ENCODE measurements around the gene DGKI. TPM values are rescaled to one million over a fixed set of nuclear protein-coding genes. Genes with fewer than 3 reads are reported as not detected.

DGKI gene
- total and polyA plus RNA-seq, 10 donors, result 0.03 to 1.0 (median 0.45) TPM

- DNase-seq, result no peak
- Histone ChIP-seq H3K36me3 (no peaks in the 10 kb centered on the region), H3K9me3 (no peaks in the 10 kb centered on the region), H3K27me3 (replicated peaks in 1 of 7) (peaks cover 0 to 34% (median 25%) of the 10 kb centered on the region in 7 donors), H3K27ac (no peak overlapping the region), H3K4me1 (peaks cover 6 to 16% (median 9%) of the 10 kb centered on the region in 6 donors), H3K4me3 (no peak overlapping the region)
- intact Hi-C loops (cut with DNase I; ENCODE audit: low total_unique reads), result no loop called here
- WGBS, 5 donors, result 41 to 95% (median 65%) methylated on average over 2 of the region's 2 CpGs
- TF ChIP-seq POLR2A (IDR thresholded peaks at IDR 0.05) (no peak), POLR2AphosphoS5 (IDR thresholded peaks at IDR 0.05) (no peak), CTCF (IDR thresholded peaks at IDR 0.05 in 8 of 11, conservative IDR thresholded peaks at IDR 0.05 in 3 of 11) (no peak)
These were observed 3.8 kb upstream of the DGKI start for GRCh38 chr7:137850571-137850970.

DNA sequence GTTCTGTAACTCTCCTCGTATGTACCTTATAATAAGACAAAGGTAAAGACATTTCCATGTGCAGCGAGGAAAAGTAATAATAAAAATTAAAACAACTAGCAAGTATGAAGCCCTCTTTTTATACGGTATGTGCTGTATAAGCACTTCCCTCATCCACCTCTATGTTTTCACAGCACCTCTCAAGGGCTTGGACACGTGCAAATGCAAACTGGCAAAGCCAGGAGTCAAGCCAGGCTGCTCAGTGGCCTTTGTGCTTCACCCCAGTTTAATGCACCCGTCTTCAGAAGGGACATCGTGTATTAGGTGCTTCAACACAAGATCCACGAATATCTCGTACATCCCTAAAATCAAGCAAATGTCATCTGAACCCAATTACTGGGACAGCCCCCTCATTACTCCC is 1.3 kb upstream of the DGKI start:
- H3K27ac ChIP-seq, result no peak overlapping the region
- peaks cover 0 to 57% (median 42%) of the 10 kb centered on the region in 7 donors for H3K27me3 ChIP-seq (replicated peaks in 1 of 7)
- H3K4me1 ChIP-seq, result peaks cover 6 to 16% (median 9%) of the 10 kb centered on the region in 6 donors
- no peaks in the 10 kb centered on the region for H3K9me3 ChIP-seq
- intact Hi-C loops (cut with DNase I; ENCODE audit: low total_unique reads), result no loop called here
- WGBS, 5 donors, result 72 to 80% (median 78%) methylated on average over 8 of the region's 8 CpGs
- no peaks in the 10 kb centered on the region for H3K36me3 ChIP-seq
- H3K4me3 ChIP-seq, result no peak overlapping the region
- TF ChIP-seq POLR2AphosphoS5 (IDR thresholded peaks at IDR 0.05) (no peak), POLR2A (IDR thresholded peaks at IDR 0.05) (no peak), CTCF (IDR thresholded peaks at IDR 0.05 in 8 of 11, conservative IDR thresholded peaks at IDR 0.05 in 3 of 11) (no peak)
- DNase-seq, result no peak

- H3K27me3 ChIP-seq (replicated peaks in 1 of 7), result peaks cover 0 to 61% (median 45%) of the 10 kb centered on the region in 7 donors
- H3K36me3 ChIP-seq, result no peaks in the 10 kb centered on the region
- H3K4me3 ChIP-seq, result peak overlapping the region in 5 of 8 donors; percentile 15 to 61 (median 19)
- TF ChIP-seq CTCF (IDR thresholded peaks at IDR 0.05 in 8 of 11, conservative IDR thresholded peaks at IDR 0.05 in 3 of 11), result no peak
- TF ChIP-seq POLR2A (IDR thresholded peaks at IDR 0.05), result no peak
- TF ChIP-seq POLR2AphosphoS5 (IDR thresholded peaks at IDR 0.05), result no peak
- intact Hi-C loops (cut with DNase I; ENCODE audit: low total_unique reads), result no loop called here
- no peak for DNase-seq
- WGBS, 5 donors, result 17 to 33% (median 21%) methylated on average over 18 of the region's 18 CpGs
- H3K27ac ChIP-seq, result no peak overlapping the region
- no peaks in the 10 kb centered on the region for H3K9me3 ChIP-seq
- H3K4me1 ChIP-seq, result peaks cover 6 to 16% (median 9%) of the 10 kb centered on the region in 6 donors
These were observed 835 bp upstream of the DGKI start for GRCh38 chr7:137847568-137848050.

GRCh38 chr7:137846549-137846826 is 286 bp downstream of the DGKI start:
- no peaks in the 10 kb centered on the region for H3K9me3 ChIP-seq
- no peaks in the 10 kb centered on the region for H3K36me3 ChIP-seq
- intact Hi-C loops (cut with DNase I; ENCODE audit: low total_unique reads), result no loop called here
- H3K4me1 ChIP-seq, result peaks cover 6 to 16% (median 9%) of the 10 kb centered on the region in 6 donors
- TF ChIP-seq POLR2AphosphoS5 (IDR thresholded peaks at IDR 0.05) (no peak), CTCF (IDR thresholded peaks at IDR 0.05 in 8 of 11, conservative IDR thresholded peaks at IDR 0.05 in 3 of 11) (no peak), POLR2A (IDR thresholded peaks at IDR 0.05) (no peak)
- no peak for DNase-seq
- WGBS, 5 donors, result 0 to 4% (median 1%) methylated on average over 14 to 47 of the region's 47 CpGs; no CpG with 5 or more reads in 1 of the 5 donors
- peaks cover 0 to 66% (median 46%) of the 10 kb centered on the region in 7 donors for H3K27me3 ChIP-seq (replicated peaks in 1 of 7)
- no peak overlapping the region for H3K27ac ChIP-seq
- H3K4me3 ChIP-seq, result peak overlapping the region in 3 of 8 donors; percentile 23 to 61 (median 26)

Data from spleen (tissue), 11 donors.